ENCODE results near the gene IDH1. TPM values are rescaled to one million over a fixed set of nuclear protein-coding genes. Genes with fewer than 3 reads are reported as not detected.

The IDH1 gene
- total RNA-seq, 2 experiments from 2014 or later = 36.2 to 57.2 TPM

- H3K36me3 ChIP-seq (ENCODE audit: insufficient read depth, low read length) = no peaks in the 10 kb centered on the region
- CTCF ChIA-PET (ENCODE audit: unreplicated experiment) = no interaction called here
Measured at GRCh38 chr2:208195531-208195930, 59.3 kb downstream of the IDH1 start.

DNA sequence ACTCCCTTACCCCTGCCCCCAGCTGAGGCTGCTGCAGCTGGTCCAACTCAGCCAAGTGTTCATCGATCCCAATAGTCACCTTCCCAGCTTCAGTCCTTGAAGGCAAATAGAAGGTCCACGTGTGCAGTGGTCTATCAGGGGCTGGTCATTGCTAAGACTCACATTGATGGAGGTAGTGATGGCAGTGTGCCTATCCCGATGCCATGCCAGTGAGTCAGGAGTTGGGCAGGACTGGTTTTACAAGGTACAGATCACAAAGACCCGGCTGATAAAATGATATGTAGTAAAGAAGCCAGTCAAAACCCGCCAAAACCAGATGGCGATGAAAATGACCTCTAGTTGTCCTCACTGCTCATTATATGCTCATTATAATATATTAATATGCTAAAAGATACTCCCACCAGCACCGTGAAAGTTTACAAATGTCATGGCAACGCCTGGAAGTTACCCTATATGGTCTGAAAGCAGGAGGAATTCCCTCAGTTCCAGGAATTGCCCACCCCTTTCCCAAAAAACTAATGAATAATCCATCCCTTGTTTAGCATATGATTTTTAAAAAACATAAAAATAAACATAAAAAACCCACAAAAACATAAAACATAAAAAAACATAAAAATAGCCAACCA lies 62.1 kb downstream of the IDH1 start:
- Histone ChIP-seq H2AFZ (ENCODE audit: low read length) (no peak overlapping the region), H4K20me1 (ENCODE audit: insufficient read depth, low read length) (no peaks in the 10 kb centered on the region), H3K9me3 (ENCODE audit: low read length) (no peaks in the 10 kb centered on the region), H3K27ac (ENCODE audit: low read depth, low read length, poor library complexity, severe bottlenecking) (no peak overlapping the region), H3K4me1 (ENCODE audit: insufficient read depth, low read length, poor library complexity, severe bottlenecking) (no peaks in the 10 kb centered on the region), H3K9me2 (ENCODE audit: insufficient read depth, low read length) (no peaks in the 10 kb centered on the region), H3K4me2 (ENCODE audit: low read length) (no peak overlapping the region), H3K79me2 (ENCODE audit: insufficient read depth, low read depth, low read length) (no peaks in the 10 kb centered on the region), H3K4me3 (ENCODE audit: low read depth, low read length, poor library complexity, severe bottlenecking) (no peak overlapping the region), H3K36me3 (ENCODE audit: insufficient read depth, low read length) (no peaks in the 10 kb centered on the region)
- no TSS peak for BruUV-seq (replicated peaks)
- POLR2A ChIA-PET = no interaction called here
- TF ChIP-seq, protein P1, sequence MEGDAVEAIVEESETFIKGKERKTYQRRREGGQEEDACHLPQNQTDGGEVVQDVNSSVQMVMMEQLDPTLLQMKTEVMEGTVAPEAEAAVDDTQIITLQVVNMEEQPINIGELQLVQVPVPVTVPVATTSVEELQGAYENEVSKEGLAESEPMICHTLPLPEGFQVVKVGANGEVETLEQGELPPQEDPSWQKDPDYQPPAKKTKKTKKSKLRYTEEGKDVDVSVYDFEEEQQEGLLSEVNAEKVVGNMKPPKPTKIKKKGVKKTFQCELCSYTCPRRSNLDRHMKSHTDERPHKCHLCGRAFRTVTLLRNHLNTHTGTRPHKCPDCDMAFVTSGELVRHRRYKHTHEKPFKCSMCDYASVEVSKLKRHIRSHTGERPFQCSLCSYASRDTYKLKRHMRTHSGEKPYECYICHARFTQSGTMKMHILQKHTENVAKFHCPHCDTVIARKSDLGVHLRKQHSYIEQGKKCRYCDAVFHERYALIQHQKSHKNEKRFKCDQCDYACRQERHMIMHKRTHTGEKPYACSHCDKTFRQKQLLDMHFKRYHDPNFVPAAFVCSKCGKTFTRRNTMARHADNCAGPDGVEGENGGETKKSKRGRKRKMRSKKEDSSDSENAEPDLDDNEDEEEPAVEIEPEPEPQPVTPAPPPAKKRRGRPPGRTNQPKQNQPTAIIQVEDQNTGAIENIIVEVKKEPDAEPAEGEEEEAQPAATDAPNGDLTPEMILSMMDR (conservative IDR thresholded peaks at IDR 0.05; ENCODE audit: low read length) = no peak
- intact Hi-C loops (cut with micrococcal nuclease; ENCODE audit: unreplicated experiment) = no loop called here
- CTCF ChIA-PET (ENCODE audit: unreplicated experiment) = no interaction called here
- DNase-seq (ENCODE audit: low spot score) = no peak

More at GRCh38 chr2:208195531-208195930, 59.3 kb downstream of the IDH1 start:
- Histone ChIP-seq H3K4me3 (ENCODE audit: low read depth, low read length, poor library complexity, severe bottlenecking) (no peak overlapping the region), H4K20me1 (ENCODE audit: insufficient read depth, low read length) (no peaks in the 10 kb centered on the region), H3K27ac (ENCODE audit: low read depth, low read length, poor library complexity, severe bottlenecking) (no peak overlapping the region), H3K9me3 (ENCODE audit: low read length) (no peaks in the 10 kb centered on the region), H3K79me2 (ENCODE audit: insufficient read depth, low read depth, low read length) (no peaks in the 10 kb centered on the region), H3K4me2 (ENCODE audit: low read length) (no peak overlapping the region), H3K9me2 (ENCODE audit: insufficient read depth, low read length) (no peaks in the 10 kb centered on the region), H3K4me1 (ENCODE audit: insufficient read depth, low read length, poor library complexity, severe bottlenecking) (no peaks in the 10 kb centered on the region), H2AFZ (ENCODE audit: low read length) (no peak overlapping the region)
- no TSS peak for BruUV-seq (replicated peaks)
- intact Hi-C loops (cut with micrococcal nuclease; ENCODE audit: unreplicated experiment) = no loop called here
- no peak for DNase-seq (ENCODE audit: low spot score)
- TF ChIP-seq, protein P1 (conservative IDR thresholded peaks at IDR 0.05; ENCODE audit: low read length) = no peak
- TF ChIP-seq EZH2phosphoT487 (IDR thresholded peaks at IDR 0.05; ENCODE audit: borderline replicate concordance, low read depth, low read length) = no peak
- POLR2A ChIA-PET = no interaction called here

GRCh38 chr2:208189810-208190503 lies 64.9 kb downstream of the IDH1 start, which contains the start of gene C2orf80:
C2orf80 (minus strand) TSS chr2:208190030; CDS start chr2:208186986, 3,044 bp downstream.
- Histone ChIP-seq H3K79me2 (ENCODE audit: insufficient read depth, low read depth, low read length) (no peaks in the 10 kb centered on the region), H3K36me3 (ENCODE audit: insufficient read depth, low read length) (no peaks in the 10 kb centered on the region), H2AFZ (ENCODE audit: low read length) (no peak within 1 kb of the TSS), H3K9me3 (ENCODE audit: low read length) (no peaks in the 10 kb centered on the region), H3K4me1 (ENCODE audit: insufficient read depth, low read length, poor library complexity, severe bottlenecking) (no peaks in the 10 kb centered on the region), H3K27ac (ENCODE audit: low read depth, low read length, poor library complexity, severe bottlenecking) (no peak within 1 kb of the TSS), H3K4me2 (ENCODE audit: low read length) (no peak within 1 kb of the TSS), H4K20me1 (ENCODE audit: insufficient read depth, low read length) (no peaks in the 10 kb centered on the region), H3K9me2 (ENCODE audit: insufficient read depth, low read length) (no peaks in the 10 kb centered on the region), H3K4me3 (ENCODE audit: low read depth, low read length, poor library complexity, severe bottlenecking) (no peak within 1 kb of the TSS)
- TF ChIP-seq, protein P1 (conservative IDR thresholded peaks at IDR 0.05; ENCODE audit: low read length) = no peak
- TF ChIP-seq EZH2phosphoT487 (IDR thresholded peaks at IDR 0.05; ENCODE audit: borderline replicate concordance, low read depth, low read length) = no peak
- DNase-seq (ENCODE audit: low spot score) = no peak
- POLR2A ChIA-PET = interaction anchor here (0.6 kb wide), 1 partner anchor 1479 kb away, joined by 3 read pairs; no protein-coding TSS in a partner anchor
- BruUV-seq (replicated peaks) = no TSS peak
- intact Hi-C loops (cut with micrococcal nuclease; ENCODE audit: unreplicated experiment) = no loop called here
- CTCF ChIA-PET (ENCODE audit: unreplicated experiment) = no interaction called here
